GM18511 (cell line): ENCODE results near the gene RBMS1.
A peak's percentile ranks its signal among the peaks of the same experiment; 100 is the strongest.

Source experiments
- ATAC-seq: cut with Tn5 transposase; IDR thresholded peaks from one replicate; pipeline ENCODE4 v1.9.1; 2021; ENCODE audit warnings: mild to moderate bottlenecking, moderate library complexity; ENCODE audit not compliant: unreplicated experiment

Gene RBMS1

GRCh38 chr2:160232905-160233475, 260.6 kb downstream of the RBMS1 start:
- no peak for ATAC-seq

- ATAC-seq, result no peak
These were observed 264.0 kb downstream of the RBMS1 start for GRCh38 chr2:160229591-160229990.

GRCh38 chr2:160228141-160228917, 265.3 kb downstream of the RBMS1 start:
- no peak for ATAC-seq

GRCh38 chr2:160227293-160227915, 266.2 kb downstream of the RBMS1 start:
- no peak for ATAC-seq

- ATAC-seq, result no peak
These were observed 267.2 kb downstream of the RBMS1 start for GRCh38 chr2:160226367-160226766.

- no peak for ATAC-seq
These were observed 267.9 kb downstream of the RBMS1 start for GRCh38 chr2:160225722-160226121.

GRCh38 chr2:160224507-160224906, 269.1 kb downstream of the RBMS1 start:
- peak; percentile 2 for ATAC-seq

- ATAC-seq, result peak; percentile 96
These were observed 269.5 kb downstream of the RBMS1 start for GRCh38 chr2:160224060-160224459.

GRCh38 chr2:160223560-160223959, 270.0 kb downstream of the RBMS1 start:
- ATAC-seq, result no peak

GRCh38 chr2:160222546-160223283, 270.9 kb downstream of the RBMS1 start:
- ATAC-seq, result no peak
